Measurements from ENCODE around the gene SKIDA1.

GRCh38 chr10:21488957-21489446 is 36.5 kb downstream of the SKIDA1 start:
- TF ChIP-seq EZH2 (IDR thresholded peaks at IDR 0.05; ENCODE audit: low read length, missing control alignments) (no peak), CTCF (conservative IDR thresholded peaks at IDR 0.05 in 1 of 2, IDR thresholded peaks at IDR 0.05 in 1 of 2; ENCODE audit: low read depth in 1 of 2, low read length in 2 of 2) (no peak)
